AG09319 (cell line): Measurements from ENCODE around the gene VSTM4.

Experiments
- DNase-seq: peaks from one replicate; pipeline ENCODE4 v3.0.0-alpha.2; 2010; ENCODE audit warnings: low read depth; ENCODE audit errors: extremely low read depth
- CTCF ChIP-seq: IDR thresholded peaks from 2 replicates; pipeline ENCODE4 v1.5.1; 2011; ENCODE audit warnings: low read depth, mild to moderate bottlenecking, inconsistent platforms, low read length, moderate library complexity

The VSTM4 gene

GRCh38 chr10:49112851-49113250, 2.5 kb downstream of the VSTM4 start:
- no peak for DNase-seq
- TF ChIP-seq CTCF, result no peak

DNA sequence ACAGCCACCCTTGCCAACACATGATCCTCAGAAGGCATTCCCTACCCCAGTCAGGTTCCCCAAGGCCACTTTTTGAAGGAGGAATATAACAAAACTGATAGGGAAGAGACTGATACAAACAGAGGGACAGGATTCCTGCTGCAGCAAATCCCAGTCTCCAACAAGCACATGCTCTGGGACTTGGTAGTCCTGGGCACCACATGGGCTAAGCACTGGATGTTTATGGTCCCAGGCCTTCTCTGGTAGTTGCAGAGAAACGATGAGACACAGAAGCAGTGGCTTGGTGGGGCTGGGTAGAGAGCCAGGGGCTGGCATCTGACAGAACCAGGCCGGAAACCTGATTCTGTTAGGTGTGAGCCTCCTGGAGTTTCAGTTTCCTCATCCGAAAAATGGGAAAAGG, 3.2 kb downstream of the VSTM4 start:
- no peak for DNase-seq
- no peak for TF ChIP-seq CTCF

DNA sequence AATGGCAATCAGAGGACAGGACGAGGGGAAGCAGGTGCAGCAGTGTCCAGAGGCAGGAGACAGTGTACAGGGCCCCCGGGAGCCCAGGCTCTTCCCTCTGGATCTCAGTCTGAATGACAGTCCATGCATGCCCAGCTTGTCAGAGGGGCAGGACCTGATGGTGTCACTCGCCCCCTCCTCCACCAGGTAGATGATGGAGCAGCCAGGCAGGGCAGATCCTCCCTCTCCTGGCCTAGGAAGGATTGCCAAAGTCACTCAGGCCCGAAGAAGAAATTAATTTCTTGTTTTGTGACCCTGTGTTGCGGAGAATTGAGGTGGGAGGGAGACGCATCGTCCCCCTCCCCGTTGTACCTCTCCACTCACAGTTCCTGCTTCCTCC, 4.0 kb downstream of the VSTM4 start:
- DNase-seq, result no peak
- TF ChIP-seq CTCF, result no peak

DNA sequence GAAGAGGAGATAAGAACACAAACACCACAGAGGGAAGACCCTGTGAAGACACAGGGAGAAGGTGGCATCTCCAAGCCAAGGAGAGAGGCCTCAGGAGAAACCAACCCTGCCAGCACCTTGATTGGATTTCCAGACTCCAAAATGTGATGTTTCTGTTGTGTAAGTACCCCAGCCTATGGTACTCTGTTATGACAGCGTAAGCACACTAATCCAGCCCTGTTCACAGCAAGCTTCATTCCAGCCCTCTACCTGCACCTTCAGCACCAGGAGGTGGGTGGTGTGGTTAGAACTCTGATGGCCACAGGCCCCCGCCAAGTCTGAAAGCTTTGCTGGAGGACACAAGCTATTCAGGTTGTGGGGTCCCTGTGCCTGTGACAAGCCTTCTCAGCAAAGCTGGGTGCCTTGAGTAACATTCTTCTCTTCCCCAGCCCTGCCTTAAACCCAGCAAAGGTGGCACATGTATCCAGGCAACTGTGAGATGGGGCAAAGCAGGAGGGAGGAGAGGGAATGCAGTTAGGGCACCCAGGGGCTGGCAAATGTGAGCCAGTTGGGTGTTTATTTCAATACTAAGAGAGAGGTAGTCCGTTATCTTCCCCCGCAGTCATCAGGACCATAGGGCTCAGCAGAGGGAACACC, 4.5 kb downstream of the VSTM4 start:
- TF ChIP-seq CTCF, result no peak

DNA sequence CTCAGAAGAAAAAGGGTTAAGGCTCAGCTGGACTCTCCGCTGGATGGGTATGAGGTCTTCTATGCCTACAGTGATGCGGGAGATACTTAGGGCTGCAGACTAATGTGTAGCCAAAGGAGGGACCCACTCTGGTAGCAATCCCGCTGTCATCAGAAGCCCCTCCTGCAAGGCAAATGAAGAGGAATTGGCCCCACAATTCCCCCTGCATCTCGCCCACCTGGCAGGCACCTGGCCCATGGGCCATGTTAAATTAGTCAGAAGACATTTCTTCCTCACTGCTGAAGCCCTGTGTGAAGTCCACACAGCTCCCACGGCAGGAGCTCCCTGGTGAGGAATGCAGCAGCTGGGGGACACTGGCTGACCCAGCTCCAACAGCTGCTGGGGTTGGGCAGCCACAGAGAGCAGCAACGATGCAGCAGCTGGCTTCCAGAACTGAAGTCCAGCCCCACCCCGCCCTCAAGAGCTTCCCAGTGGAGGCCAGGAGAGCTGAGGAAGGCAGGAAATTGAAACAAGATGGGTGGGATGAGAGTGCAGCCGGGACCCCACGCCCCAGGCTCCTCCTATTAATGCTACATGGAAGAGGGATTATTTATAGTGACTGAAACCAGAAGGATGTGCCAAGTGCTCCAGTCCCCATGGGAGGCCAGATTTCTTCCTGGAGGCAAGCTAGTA, 5.5 kb downstream of the VSTM4 start:
- peak; percentile 82 for DNase-seq
- no peak for TF ChIP-seq CTCF

More for the DNA sequence above, 4.5 kb downstream of the VSTM4 start:
- no peak for DNase-seq

DNA sequence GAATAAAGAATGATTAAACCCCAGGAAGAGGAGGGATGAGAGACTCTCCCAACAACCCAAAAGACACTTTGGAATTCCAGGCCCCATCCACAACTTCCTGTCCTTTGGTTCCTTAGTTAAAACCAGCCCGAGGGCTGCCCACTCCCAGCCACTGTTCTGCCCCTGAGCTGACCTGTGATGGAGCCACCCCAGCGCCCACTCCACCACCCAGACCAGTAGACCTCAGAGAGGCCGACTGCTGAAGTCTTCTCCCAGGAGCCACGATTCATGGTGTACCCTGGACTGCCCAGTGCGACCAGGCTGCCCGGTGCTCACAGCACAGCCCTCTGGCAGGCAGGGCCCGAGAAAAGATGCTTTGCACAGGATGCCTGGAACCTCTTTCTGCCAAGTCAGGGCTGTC, 6.7 kb downstream of the VSTM4 start:
- no peak for DNase-seq
- no peak for TF ChIP-seq CTCF

- TF ChIP-seq CTCF, result no peak
- no peak for DNase-seq
These were observed 7.4 kb downstream of the VSTM4 start for GRCh38 chr10:49107887-49108267.
